ENCODE results near the gene GLIS2.
"Not testable (repeated sequence)": the region's sequence is repeated elsewhere in the genome, so short reads cannot be mapped to it uniquely, and the experiment has no call there.

GLIS2 gene

DNA sequence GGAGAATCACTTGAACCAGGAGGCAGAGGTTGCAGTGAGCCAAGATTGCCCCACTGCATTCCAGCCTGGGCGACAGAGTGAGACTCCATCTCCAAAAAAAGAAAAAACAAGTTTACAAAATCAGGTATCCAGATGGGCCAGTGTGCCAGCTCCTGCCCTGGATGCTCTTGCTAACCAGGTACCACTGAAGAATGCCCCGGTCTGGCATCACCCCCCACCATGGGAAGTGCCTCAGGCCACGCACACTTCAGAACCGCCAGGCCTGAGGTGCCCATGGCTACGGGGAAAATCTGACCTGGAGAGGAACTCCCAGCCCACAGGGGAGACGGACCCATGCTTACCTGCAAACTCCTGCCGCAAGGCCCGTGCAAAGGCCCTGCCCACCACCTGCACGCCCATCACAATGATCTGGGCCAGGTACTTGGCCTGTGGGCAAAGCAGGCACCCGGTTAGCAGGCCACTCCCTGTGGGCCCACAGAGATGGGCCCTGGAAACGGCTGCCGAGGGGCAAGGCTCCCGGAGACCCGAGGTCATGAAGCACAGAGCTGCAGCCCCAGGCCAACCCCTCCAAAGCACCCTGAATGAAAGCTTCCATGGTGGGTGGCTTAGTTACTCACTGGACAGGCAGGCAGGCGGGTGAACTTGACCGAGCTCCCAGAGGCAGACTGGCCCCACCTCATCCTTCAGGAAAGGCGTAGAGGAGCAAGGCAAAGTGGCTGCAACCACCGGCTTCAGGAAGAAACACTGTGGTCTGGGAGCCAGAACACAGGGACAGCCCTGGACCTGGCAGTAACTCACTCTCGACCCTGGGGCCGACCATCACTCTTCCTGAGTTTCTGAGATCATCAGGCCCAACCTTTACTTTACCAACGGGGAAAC, 27.2 kb downstream of the GLIS2 start:
- in situ Hi-C loops (cut with HindIII; ENCODE audit: low sequenced_read_pairs) = no loop called here
- no peak overlapping the region for H3K4me3 ChIP-seq (ENCODE audit: low read depth, low read length)
- TF ChIP-seq, protein P1, sequence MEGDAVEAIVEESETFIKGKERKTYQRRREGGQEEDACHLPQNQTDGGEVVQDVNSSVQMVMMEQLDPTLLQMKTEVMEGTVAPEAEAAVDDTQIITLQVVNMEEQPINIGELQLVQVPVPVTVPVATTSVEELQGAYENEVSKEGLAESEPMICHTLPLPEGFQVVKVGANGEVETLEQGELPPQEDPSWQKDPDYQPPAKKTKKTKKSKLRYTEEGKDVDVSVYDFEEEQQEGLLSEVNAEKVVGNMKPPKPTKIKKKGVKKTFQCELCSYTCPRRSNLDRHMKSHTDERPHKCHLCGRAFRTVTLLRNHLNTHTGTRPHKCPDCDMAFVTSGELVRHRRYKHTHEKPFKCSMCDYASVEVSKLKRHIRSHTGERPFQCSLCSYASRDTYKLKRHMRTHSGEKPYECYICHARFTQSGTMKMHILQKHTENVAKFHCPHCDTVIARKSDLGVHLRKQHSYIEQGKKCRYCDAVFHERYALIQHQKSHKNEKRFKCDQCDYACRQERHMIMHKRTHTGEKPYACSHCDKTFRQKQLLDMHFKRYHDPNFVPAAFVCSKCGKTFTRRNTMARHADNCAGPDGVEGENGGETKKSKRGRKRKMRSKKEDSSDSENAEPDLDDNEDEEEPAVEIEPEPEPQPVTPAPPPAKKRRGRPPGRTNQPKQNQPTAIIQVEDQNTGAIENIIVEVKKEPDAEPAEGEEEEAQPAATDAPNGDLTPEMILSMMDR (IDR thresholded peaks at IDR 0.05; ENCODE audit: low read depth, low read length, missing control alignments) = no peak
- no peak for DNase-seq (ENCODE audit: low read depth)

DNA sequence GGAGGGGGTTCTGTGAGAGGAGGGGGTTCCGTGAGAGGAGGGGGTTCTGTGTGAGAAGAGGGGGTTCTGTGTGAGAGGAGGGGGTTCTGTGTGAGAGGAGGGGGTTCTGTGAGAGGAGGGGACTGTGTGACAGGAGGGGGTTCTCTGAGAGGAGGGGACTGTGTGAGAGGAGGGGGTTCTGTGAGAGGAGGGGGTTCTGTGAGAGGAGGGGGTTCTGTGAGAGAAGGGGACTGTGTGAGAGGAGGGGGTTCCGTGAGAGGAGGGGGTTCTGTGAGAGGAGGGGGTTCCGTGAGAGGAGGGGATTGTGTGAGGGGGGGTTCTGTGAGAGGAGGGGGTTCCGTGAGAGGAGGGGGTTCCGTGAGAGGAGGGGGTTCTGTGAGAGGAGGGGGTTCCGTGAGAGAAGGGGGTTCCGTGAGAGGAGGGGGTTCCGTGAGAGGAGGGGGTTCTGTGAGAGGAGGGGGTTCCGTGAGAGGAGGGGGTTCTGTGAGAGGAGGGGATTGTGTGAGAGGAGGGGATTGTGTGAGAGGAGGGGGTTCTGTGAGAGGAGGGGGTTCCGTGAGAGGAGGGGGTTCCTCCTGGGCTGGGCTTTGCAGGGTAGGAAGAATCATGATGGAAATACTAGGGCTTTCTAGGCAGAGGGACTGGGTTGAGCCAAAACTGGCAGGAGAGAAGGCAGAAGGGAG, 28.6 kb downstream of the GLIS2 start:
- not testable (repeated sequence) for H3K4me3 ChIP-seq (ENCODE audit: low read depth, low read length)

DNA sequence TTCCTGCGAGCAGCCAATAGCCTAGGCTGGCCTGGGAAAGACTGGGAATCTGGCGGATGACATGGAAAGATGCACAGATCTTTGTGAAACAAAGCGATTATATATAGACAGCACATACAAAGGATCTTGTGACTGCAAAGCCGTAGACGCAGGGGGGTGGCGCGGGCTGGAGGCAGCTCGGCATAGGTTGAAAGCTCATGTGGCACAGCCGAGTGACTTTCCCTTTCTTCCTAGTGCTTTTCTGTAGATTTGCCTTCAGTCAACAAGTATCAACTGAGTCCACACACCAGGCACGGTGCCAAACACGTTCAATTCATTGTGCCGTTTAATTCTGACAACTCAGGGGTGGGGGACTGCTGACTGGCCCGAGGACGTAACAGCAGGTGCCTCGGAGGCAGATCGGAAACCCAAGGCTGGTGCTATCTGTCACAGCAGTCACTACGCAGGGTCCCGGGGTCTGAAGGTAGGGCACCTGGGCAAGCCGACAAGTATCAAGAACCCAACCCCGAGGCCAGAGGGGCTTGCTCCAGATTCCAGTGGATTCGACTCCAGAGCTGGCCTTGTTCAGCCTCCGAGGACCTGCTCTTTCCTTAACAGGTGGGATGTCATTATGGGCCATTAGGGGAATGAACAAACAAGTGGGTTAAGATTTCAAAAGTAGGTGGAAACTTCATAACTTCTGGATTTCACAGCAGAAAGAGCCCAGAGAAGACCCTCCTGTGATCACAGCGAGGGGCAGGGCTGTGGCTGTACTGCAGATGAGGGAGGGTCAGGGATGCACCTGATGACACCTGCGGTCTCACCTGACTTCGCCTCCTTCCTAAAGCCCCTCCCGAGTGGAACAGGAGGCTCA, 29.3 kb downstream of the GLIS2 start:
- no peak overlapping the region for H3K4me3 ChIP-seq (ENCODE audit: low read depth, low read length)
- in situ Hi-C loops (cut with HindIII; ENCODE audit: low sequenced_read_pairs) = no loop called here
- TF ChIP-seq, protein P1 (IDR thresholded peaks at IDR 0.05; ENCODE audit: low read depth, low read length, missing control alignments) = no peak
- no peak for DNase-seq (ENCODE audit: low read depth)

More for the DNA sequence above, 28.6 kb downstream of the GLIS2 start:
- DNase-seq (ENCODE audit: low read depth); in situ Hi-C loops (cut with HindIII; ENCODE audit: low sequenced_read_pairs): not testable (repeated sequence)

DNA sequence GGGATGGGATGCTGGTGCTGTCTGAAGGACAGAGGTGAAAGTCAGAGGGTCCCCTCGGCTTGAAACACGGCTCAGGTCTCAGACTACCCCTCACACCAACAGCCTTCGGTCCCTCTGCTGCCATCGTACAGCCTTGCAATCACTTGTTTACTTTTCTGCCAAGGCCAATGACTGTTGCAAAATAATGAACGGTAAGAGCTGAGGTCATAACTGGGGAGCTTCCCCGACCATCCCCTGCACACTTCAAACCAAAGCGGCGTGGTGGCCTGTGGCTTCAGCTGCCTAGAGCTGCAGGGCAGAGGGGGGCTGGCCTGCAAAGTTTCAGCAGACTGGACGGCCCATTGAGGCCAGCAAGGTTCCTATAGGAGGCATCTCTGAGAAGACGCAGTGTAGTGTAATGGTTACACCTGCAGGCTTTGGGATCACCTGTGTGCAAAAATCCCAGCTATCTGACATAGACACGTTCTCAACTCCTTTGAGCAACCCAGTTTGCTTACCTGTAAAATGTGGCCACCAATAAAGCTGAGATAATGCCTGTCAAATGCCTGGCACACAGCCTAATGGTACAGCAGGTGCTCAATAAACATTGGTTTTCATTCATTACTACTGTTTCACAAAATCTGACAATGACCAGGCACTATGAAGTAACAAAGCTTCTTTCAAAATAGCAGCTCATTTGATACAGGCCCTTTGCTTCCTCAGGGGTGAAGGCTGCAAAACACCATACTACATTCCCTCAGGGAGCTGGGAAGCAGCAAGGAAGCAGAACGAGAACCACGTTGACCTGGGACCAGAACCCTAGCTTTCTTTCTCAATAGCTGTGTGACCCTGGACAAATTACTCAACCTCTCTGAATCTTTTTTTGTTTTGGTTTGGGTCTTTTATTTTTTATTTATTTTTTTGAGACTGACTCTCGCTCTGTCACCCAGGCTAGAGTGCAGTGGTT, 30.2 kb downstream of the GLIS2 start:
- TF ChIP-seq, protein P1 (IDR thresholded peaks at IDR 0.05; ENCODE audit: low read depth, low read length, missing control alignments) = no peak
- no peak for DNase-seq (ENCODE audit: low read depth)
- in situ Hi-C loops (cut with HindIII; ENCODE audit: low sequenced_read_pairs) = no loop called here
- no peak overlapping the region for H3K4me3 ChIP-seq (ENCODE audit: low read depth, low read length)

DNA sequence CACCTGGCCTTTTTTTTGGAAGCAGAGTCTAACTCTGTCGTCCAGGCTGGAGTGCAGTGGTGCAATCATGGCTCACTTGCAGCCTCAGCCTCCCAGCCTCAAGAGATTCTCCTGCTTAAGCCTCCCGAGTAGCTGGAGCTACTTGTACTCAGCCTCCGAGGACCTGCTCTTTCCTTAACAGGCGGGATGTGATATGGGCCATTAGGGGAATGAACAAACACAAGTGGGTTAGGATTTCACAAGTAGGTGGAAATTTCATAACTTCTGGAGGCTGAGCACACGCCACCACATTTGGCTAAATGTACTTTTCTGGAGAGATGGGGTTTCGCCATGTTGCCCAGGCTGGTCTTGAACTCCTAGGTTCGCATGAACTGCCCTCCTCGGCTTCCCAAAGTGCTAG, 31.1 kb downstream of the GLIS2 start:
- in situ Hi-C loops (cut with HindIII; ENCODE audit: low sequenced_read_pairs) = no loop called here
- DNase-seq (ENCODE audit: low read depth) = no peak
- H3K4me3 ChIP-seq (ENCODE audit: low read depth, low read length) = no peak overlapping the region
- TF ChIP-seq, protein P1 (IDR thresholded peaks at IDR 0.05; ENCODE audit: low read depth, low read length, missing control alignments) = no peak

DNA sequence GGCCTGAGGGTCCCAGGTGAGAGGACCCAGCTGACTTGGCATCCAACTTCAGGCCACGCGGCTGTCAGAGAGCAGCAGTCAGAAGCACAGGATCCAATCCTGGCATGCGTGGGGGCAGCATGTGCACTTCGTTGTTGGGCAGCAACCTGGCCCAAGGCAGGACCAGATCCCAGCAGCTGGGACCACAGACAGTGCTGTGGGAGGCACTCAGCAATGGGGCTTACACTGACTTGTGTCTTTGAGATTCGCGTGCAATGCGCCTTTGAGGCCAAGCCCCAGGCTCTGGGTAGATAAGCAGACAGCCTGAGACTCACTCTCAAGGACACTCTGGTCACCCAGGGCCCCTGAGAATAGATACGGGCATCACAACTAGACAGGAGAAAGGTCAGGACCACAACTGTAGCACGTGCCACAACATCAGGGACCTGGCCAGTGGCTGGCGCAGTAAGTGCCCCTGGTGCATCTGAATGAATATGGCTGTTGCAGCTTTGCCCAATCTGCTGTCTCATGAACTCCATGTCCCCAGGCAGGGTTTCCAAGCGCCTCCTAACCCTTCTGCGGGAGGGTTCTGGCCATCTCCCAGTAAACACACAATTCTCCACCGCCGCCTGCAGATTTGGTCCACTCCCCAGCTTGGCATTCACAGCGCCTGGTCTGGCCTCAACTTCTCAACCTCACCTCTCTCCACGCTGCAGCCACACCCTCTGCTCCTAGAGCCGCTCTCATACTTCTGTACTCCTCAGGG, 32.1 kb downstream of the GLIS2 start:
- in situ Hi-C loops (cut with HindIII; ENCODE audit: low sequenced_read_pairs) = no loop called here
- TF ChIP-seq, protein P1 (IDR thresholded peaks at IDR 0.05; ENCODE audit: low read depth, low read length, missing control alignments) = no peak
- DNase-seq (ENCODE audit: low read depth) = no peak
- no peak overlapping the region for H3K4me3 ChIP-seq (ENCODE audit: low read depth, low read length)
